ENCODE data around the gene EHBP1.

EHBP1 gene

GRCh38 chr2:63093502-63093901, 388.0 kb downstream of the EHBP1 start:
- Histone ChIP-seq H3K27ac (no peak overlapping the region), H3K9ac (no peak overlapping the region), H3K9me3 (ENCODE audit: control insufficient read depth, low read length) (no peaks in the 10 kb centered on the region), H3K27me3 (ENCODE audit: control insufficient read depth, insufficient read depth, low read length) (no peaks in the 10 kb centered on the region), H3K36me3 (ENCODE audit: control insufficient read depth, insufficient read depth, low read length) (no peaks in the 10 kb centered on the region), H3K79me2 (no peaks in the 10 kb centered on the region), H3K4me1 (no peaks in the 10 kb centered on the region), H2AFZ (no peak overlapping the region), H3K4me2 (ENCODE audit: low read length) (no peak overlapping the region), H3K4me3 (ENCODE audit: low read depth, low read length) (no peak overlapping the region)
- TF ChIP-seq, protein P1, sequence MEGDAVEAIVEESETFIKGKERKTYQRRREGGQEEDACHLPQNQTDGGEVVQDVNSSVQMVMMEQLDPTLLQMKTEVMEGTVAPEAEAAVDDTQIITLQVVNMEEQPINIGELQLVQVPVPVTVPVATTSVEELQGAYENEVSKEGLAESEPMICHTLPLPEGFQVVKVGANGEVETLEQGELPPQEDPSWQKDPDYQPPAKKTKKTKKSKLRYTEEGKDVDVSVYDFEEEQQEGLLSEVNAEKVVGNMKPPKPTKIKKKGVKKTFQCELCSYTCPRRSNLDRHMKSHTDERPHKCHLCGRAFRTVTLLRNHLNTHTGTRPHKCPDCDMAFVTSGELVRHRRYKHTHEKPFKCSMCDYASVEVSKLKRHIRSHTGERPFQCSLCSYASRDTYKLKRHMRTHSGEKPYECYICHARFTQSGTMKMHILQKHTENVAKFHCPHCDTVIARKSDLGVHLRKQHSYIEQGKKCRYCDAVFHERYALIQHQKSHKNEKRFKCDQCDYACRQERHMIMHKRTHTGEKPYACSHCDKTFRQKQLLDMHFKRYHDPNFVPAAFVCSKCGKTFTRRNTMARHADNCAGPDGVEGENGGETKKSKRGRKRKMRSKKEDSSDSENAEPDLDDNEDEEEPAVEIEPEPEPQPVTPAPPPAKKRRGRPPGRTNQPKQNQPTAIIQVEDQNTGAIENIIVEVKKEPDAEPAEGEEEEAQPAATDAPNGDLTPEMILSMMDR (IDR thresholded peaks at IDR 0.05), result no peak

All from parathyroid adenoma (tissue), 2 donors.